HG02763 (cell line): Measurements from ENCODE around the gene GRM3.
"Not testable (repeated sequence)": the region's sequence is repeated elsewhere in the genome, so short reads cannot be mapped to it uniquely, and the experiment has no call there.

Experiments used
- ATAC-seq: cut with Tn5 transposase; IDR thresholded peaks from one replicate; pipeline ENCODE4 v1.9.1; 2021; ENCODE audit warnings: mild to moderate bottlenecking, moderate library complexity; ENCODE audit not compliant: unreplicated experiment

The GRM3 gene

DNA sequence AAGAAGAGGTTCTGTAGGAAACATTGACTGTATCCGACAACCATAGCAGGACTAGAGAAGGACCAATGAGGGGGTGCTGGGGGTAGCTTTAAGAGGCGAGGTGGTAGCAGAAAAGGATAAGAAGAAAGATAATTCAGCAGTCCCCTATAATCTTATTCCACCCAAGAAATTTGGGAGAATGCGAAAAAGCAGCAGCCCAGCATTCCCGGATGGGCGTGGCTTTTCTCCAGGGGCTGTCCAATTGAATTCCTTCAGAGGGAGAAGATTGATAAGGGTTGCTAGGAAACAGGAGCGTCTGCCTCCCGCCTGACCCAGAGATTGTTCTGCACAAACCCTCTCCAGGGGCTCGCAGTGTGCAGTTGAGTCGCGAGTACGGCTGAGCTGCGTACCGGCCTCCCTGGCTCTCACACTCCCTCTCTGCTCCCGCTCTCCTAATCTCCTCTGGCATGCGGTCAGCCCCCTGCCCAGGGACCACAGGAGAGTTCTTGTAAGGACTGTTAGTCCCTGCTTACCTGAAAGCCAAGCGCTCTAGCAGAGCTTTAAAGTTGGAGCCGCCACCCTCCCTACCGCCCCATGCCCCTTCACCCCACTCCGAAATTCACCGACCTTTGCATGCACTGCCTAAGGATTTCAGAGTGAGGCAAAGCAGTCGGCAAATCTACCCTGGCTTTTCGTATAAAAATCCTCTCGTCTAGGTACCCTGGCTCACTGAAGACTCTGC is at the start of gene GRM3:
GRM3 (plus strand) TSS at position 349 of the 721 bp plus-strand sequence. CDS start 121,237 bp downstream, outside the sequence.
- ATAC-seq: no peak

DNA sequence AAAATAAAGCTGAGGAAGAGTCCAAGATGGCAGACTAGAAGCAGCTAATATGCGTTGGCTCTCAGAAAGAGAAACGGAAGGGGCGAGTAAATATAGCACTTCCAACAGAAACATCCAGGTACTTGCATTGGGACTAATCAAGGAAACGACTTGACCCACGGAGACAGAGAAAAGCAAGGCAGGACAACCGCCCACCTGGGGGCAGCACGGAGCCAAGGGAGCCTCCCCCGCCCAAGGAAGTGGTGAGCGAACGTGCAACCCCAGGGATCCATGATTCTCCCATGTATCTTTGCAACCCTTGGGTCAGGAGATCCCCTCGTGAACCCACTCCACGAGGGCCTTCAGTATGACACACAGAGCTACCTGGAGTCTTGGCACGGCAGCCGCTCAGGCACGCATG is 45.4 kb upstream of the GRM3 start:
- no peak for ATAC-seq

DNA sequence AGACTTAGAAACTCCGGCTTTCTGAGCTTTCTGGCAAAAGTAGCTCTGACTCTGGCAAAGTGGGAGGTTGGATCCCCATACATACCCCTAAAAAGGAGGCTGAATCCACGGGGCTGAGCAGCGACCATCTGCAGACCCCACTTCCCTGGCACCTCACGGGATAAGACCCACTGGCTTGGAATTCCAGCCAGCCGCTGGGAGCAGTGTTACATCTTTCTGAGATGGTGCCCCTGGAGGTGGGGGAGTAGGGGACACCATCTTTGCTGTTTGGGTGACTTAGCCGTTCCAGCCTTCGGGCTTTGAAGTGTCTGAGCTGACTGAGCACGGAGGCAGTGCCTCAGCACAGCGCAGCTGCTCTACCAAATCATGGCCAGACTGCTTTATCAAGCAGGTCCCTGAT is 45.0 kb upstream of the GRM3 start:
- ATAC-seq: no peak

DNA sequence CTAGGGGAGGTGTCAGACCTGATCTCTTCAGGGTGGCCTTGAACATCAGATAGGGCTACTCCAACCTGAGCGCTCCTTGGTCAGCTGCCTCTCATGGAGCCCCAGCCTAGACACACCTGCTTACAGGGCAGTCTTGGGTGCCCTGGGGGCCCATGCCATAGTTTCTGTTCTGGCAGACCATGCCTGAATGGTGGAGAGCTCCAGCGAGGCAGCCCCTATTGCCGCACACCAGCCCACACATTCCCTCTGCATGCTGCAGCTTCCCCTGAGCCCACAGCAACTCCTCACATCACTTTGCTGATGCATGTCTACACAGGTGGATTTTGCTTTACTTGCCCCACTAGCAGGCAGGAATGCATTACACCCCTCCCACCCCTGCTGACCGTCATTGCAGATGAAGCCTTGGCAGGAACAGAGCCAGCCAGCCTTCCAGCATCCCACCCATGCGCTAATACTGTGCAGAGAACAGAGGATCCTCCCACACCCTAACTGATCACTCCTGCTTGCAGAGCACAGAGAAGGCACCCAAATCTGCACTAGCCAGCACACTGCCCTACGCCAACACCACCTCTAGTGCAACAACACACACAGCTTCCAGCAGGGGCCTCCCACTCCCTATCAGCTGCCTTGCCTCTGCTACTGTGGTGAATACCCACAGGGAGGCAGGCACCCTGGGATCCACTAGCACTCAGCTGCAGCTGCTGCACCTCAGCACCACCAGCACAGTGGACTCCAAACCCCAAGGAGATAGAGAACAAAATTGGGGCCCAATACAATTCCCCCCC is 43.0 kb upstream of the GRM3 start:
- ATAC-seq: no peak

DNA sequence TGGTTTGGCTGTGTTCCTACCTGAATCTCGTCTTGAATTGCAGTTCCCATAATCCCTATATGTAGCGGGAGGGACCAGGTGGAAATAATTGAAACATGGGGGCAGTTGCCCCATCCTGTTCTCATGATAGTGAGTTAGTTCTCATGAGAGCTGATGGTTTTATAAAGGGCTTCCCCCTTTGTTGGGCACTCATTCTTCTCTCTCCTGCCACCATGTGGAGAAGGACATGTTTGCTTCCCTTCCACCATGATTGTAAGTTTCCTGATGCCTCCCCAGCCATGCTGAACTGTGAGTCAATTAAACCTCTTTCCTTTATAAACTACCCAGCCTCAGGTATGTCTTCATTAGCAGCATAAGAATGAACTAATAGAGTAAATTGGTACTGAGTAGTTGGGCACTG is 28.0 kb upstream of the GRM3 start:
- not testable (repeated sequence) for ATAC-seq

DNA sequence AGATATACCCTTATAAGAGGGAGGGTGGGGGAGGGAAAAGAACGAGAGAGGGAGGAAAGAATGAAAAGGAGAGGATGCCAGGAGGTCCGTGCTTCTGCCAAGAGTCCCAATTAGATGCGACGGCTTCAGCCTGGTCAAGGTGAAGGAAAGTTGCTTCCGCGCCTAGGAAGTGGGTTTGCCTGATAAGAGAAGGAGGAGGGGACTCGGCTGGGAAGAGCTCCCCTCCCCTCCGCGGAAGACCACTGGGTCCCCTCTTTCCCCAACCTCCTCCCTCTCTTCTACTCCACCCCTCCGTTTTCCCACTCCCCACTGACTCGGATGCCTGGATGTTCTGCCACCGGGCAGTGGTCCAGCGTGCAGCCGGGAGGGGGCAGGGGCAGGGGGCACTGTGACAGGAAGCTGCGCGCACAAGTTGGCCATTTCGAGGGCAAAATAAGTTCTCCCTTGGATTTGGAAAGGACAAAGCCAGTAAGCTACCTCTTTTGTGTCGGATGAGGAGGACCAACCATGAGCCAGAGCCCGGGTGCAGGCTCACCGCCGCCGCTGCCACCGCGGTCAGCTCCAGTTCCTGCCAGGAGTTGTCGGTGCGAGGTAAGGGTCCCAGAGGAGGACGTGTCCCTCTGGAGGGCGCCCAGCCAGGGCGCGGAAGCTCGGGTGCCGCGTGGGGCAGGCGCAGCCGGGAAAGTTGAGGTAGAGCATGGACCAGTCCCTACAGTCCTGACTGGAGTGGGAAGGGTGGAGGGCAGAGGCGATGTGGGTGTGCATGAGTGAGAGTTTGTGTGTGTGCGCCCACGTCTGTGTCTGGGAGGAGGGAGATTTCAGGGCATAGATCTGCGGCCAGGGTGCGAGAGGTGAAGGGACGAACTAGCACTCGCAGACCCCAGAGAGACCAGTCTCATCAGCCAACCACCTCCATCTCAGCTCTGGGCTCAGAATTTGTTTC is 844 bp downstream of the GRM3 start:
- no peak for ATAC-seq

DNA sequence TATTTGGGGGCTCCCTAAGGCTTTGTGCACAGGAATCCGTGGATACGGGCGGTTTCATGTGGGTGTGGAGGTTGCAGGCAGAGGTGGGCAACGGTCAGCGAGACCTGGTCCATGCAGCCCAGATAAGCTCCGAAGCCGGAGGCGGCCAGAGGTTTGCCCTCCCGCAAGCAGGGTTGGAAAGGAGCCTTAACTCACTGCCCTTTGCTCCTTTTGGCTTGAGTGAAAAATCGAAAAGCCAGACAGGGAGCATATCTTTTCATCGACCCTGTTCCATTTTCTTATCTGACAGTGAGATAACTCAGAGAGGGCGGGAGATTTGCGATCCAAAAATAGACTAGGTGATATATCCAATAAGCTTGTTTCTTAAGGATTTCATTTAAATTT is 1.5 kb downstream of the GRM3 start:
- ATAC-seq: no peak

DNA sequence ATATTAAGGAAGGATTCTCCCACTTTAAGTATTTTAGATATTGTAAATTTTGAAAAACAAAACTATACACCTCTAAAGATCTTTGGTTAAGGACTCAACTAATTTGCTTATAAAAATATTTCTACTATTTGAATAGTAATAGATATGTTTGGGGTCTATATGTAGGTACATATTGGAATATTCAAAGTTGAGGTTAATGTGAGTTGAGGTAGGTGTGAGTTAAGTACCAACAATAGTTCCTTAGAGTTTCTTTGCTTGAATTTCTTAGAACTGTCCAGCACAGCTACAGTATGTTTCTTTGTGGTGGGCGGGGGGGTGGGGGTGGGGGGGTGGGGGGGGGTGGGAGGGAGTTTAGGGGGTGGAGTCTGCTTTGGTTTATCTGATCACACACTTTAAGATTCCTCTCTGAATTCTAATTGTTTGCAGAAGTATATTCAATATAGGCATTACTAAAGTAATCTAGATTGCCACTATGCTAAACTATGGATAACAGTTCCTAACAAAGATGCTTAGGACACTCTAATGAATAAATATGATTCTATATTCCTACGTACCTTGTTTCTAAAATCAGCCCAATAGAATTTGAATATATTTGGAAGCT is 2.1 kb downstream of the GRM3 start:
- ATAC-seq: no peak

DNA sequence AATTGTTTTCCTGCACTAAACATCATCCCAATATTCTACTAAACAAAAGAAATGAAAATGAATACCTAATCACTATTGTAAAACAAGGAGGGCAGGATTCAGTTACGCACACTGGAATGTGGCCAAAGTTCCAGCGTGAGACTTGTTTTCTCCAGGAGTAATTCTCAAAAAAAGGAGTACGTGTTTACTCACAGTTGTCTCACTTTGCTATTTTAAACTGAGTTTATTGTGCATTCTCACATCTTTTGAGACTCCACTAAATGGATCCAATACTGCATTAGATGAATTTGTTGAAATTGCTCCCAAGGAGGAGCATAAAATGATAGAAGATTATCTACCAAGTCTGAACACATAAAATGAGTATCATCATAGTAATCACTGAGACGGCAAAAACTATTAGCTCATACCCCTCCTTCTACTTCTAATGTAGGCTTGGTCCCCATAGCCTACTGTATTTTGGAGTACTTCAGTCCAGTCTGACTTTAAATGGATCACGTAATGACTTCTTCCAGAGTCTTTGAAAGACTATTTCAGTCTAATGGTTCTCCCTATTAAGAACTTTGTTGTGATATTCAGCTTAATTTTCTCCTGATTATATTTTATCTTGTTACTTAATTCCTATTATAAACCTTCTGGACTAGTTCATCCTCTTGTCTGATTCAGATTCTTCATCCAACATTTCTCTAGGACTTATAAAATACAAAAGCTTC is 3.8 kb downstream of the GRM3 start:
- no peak for ATAC-seq

DNA sequence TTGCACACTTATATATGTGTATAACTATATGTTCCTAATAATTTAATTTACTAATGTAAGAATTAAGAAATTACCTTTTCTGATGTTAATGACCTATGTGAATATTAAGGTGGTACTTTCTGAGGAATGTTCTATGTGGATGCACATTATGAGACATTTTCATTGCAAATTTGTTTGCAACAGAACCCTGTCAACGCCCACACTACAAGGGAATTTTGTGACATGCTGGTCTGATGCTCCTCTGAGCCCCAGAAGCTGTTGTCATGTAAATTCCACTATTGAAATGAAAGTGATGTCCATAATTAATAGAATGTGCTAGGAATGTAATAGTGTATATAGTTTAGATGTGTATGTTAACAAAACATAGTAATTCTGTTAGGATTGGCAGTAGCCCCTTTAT is 4.5 kb downstream of the GRM3 start:
- no peak for ATAC-seq

DNA sequence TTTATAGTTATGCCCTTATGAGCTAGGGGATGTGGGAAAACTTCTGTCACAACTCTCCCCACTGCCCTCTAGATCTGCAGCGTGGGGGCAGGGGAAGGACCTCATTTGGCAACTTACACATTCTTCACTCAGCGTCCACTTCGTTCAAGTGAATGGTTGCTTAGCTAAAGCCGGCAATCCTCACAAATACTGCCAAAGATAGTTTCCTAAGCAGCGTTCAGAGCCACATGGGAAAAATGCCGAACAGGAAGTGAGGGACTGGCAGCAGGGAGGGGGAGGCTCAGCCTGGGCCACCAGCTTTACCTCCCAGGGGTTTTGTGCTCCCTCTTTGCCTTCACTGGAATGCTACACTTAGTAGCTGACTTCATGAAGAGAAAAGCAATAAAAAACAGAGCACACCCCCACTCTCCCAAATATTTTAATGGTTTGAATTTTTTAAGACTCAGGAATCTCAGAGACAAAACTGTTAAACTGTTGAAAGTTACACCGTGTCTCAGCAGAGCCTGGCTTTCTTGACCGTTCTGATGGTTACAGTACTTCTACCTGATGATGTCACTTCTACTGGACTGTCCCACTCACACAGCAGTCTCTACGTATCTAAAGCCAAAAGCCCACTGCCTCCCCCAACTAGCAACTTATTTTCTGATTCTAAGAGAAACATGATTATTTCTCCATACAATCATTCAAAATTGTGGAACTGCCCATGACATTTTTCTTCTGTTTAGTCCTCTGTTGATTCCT is 10.4 kb downstream of the GRM3 start:
- ATAC-seq: no peak

DNA sequence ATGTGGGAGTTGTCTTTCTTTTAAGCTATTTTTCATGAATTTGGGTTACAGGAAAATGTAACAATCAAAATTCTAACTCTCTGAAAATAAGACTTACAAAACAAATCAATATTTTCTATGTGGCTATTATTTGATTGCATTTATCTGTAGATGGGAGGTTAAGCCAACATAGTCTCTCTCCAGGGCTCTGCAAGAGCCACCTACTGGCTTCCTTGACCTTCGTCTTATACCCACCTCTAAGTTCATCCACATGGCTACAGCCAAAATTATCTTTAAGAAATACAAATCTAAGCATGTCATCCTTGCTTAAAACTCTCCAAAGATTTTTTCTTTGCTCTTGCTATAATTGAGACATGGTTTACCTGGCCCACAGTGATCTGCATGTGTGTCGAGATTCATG is 14.2 kb downstream of the GRM3 start:
- no peak for ATAC-seq

DNA sequence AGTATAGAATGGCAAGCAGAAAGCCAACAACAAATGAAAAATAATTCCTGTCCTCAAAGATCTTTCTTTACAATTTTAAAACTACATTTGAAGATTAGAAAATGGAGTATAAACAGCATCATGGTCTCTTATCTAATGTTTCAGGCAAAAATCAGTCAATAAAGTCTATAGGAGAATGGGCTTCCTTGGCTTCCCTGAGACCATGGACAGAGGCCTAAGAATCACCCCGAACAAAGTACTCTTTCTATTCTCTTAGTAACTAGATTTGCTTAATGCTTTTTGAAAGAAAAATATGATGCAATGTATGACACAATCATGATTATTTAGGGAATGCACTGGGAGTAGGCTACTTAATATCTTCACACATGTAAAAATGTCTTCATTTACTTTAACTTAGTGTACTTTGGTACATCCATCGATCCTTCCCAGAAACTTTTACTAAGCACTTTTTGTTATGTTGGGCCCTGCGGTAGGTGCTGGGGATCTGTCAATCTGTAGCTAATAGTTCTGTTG is 17.3 kb downstream of the GRM3 start:
- ATAC-seq: no peak

DNA sequence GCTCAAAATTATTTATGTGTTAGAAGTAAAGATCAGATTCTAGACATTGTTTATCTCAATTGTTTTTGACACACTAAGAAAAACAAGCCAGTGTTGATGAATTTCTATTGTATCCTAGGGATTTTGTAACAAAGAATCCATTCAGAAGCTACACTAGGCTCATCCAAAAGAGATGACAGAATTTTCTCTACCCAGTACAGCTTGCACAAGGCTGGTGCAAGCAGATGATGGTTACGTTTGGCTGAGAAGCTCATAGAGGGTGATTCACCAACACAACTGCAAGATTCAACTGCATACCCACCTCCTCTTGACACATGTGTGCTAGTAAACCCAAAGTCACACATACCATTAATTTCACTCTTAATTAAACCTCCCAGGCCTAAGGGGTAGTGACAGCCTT is 20.8 kb downstream of the GRM3 start:
- ATAC-seq: no peak

DNA sequence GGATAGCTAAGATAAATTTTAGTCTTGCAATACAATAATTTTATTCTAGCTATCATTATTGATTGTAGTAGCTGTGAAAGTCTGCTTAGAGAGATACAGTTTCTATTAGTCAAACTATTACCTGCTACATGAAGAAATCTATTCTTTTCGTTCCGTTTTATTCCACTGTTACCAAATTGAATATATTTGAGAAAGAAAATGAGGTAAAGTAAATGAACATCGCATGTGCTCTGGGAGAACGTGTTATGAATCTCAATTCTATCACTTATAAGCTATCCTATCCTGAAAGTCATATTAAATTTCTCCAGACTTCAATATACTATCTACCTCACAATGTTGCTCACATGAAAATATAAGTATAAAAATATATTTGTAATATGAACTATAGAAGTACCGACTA is 21.3 kb downstream of the GRM3 start:
- ATAC-seq: no peak

DNA sequence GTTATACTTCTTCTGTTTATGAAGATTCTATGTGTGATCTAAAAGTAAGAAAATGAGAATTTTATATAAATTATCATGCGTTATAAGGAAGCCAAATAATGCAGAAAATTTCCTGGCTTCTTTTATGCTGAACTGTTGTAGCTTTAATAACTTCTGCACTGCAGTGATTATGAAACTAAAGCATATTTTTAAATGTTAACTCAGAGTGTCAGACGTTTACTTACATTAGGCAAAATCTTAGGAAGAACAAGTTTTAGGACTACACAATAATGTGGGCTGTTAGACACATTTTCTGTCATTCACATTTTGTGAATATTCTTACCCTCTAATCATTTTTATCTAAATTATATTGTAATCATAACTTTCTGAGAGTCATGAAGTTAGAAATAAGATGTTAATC is 22.0 kb downstream of the GRM3 start:
- ATAC-seq: no peak

DNA sequence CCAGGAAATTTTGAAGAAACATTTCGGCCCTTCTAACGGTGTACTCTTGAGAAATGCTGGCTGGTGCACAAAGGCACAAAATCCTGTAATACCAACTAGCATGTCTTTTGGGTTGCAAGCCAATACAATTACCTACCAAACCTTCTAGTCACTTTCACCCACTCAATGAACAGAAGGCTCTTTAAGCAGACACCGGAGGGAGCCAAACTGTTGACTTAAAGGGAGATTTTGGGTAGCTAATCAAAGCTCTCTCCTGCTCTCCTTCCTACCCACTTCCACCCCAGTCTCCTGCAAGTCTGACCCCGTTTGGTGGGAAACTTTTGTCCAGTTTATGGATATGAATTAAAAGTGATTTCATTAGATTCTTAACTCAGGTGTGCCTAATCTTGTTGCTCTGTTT is 24.0 kb downstream of the GRM3 start:
- ATAC-seq: no peak

DNA sequence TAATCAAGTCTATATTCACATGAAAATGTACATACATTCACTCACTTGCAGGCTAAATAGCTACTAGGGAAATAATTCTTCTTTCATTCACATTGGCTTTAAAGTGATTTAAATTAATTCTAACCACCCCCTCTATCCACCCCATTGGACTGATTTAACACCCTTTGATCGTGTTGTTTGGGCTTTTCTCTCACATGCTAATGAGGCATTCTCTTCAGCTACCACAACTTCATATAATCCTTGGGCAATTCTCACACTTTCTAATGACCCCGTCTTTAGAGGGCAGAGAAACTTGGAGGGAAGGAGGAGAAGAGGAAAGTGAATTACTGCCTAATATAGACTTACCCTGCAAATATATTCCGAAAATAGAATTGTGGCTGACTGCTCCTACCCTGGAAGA is 24.6 kb downstream of the GRM3 start:
- ATAC-seq: no peak

DNA sequence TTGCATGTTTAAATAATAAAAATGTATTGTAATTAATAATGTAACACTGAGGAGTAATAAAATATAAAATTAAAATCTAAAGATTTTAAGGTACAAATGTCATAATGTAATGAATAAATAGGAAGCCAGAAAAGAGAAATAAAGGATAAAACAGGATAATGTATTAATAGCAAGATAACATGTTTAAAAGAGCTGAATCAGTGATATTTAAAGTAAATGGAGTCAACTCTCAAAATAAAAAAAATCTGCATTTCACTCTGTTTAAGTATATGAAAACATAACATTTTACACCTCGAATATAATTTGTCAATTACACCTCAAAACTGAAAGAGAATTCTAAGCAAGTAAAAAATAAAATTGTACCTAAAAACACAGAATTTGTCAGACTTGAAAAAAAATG is 44.1 kb downstream of the GRM3 start:
- ATAC-seq: no peak

DNA sequence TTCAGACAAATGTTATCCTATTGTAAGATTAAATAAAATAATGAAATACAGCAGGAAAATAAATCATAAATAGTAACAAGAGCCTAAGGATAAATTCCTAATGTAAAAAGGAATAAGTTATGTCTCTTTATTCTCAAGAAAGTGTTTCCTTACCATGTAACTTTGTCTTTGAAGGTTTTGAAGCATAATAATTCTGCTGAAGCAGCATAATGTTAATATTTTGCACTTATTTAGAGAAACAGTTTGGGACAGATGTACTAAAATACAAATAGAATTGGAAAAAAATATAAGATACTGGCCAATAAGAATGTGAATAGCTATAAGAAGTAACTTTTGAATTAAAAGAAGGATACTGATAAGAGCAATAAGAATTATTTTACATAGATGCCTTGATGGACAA is 45.7 kb downstream of the GRM3 start:
- ATAC-seq: no peak
